Fibroblast of skin of left quadriceps (primary cell): ENCODE data around the gene PUM1.

Source experiments
- DNase-seq, 2 experiments: peaks; one replicate each; pipeline ENCODE4 v3.0.0-alpha.2; 2013; ENCODE audit warnings: low read depth in 2 of 2

PUM1 gene

GRCh38 chr1:30907481-30908315 is 157.8 kb downstream of the PUM1 start:
- DNase-seq = no peak

- no peak for DNase-seq
These were observed 158.7 kb downstream of the PUM1 start for GRCh38 chr1:30906631-30907441.

GRCh38 chr1:30905916-30906620 is 159.4 kb downstream of the PUM1 start:
- DNase-seq = no peak

- no peak for DNase-seq
These were observed 160.1 kb downstream of the PUM1 start for GRCh38 chr1:30905403-30905802.

- DNase-seq = no peak
These were observed 160.6 kb downstream of the PUM1 start for GRCh38 chr1:30904962-30905335.

- DNase-seq = no peak
These were observed 161.1 kb downstream of the PUM1 start for GRCh38 chr1:30904191-30904961.

- no peak for DNase-seq
These were observed 162.0 kb downstream of the PUM1 start for GRCh38 chr1:30903343-30904034.

GRCh38 chr1:30902593-30903290 is 162.8 kb downstream of the PUM1 start:
- no peak for DNase-seq

GRCh38 chr1:30901798-30902581 is 163.5 kb downstream of the PUM1 start:
- DNase-seq = no peak

GRCh38 chr1:30900931-30901560 is 164.5 kb downstream of the PUM1 start:
- DNase-seq = no peak

- no peak for DNase-seq
These were observed 165.0 kb downstream of the PUM1 start for GRCh38 chr1:30900486-30900885.

- no peak for DNase-seq
These were observed 165.7 kb downstream of the PUM1 start for GRCh38 chr1:30899577-30900389.

- no peak for DNase-seq
These were observed 167.3 kb downstream of the PUM1 start for GRCh38 chr1:30898031-30898815.

GRCh38 chr1:30896905-30897304 is 168.6 kb downstream of the PUM1 start:
- DNase-seq = no peak

- DNase-seq = peak in 1 of 2 experiments; percentile 18
These were observed 169.4 kb downstream of the PUM1 start for GRCh38 chr1:30895944-30896660.

- DNase-seq = no peak
These were observed 170.1 kb downstream of the PUM1 start for GRCh38 chr1:30895382-30895943.
